Mucosa of descending colon (tissue), 3 donors: Measurements from ENCODE around the gene PTPRH. TPM values are rescaled to one million over a fixed set of nuclear protein-coding genes. Genes with fewer than 3 reads are reported as not detected.
A peak's percentile ranks its signal among the peaks of the same experiment; 100 is the strongest.

Experiments used
- ATAC-seq: fragments of 200-7000 bp; cut with Tn5 transposase; one replicate; pipeline ENCODE4 v1.9.1; 2020; ENCODE audit warnings: mild to moderate bottlenecking, moderate library complexity
- DNase-seq, 3 donors: peaks; one replicate each; pipeline ENCODE4 v3.0.0-alpha.2; 2020
- H3K36me3 ChIP-seq: fragments of 200-600 bp; one replicate; pipeline ENCODE4 v1.8.0; 2021; ENCODE audit warnings: low read depth, mild to moderate bottlenecking
- H3K4me1 ChIP-seq: fragments of 200-600 bp; one replicate; pipeline ENCODE4 v1.8.0; 2021; ENCODE audit warnings: low read depth, mild to moderate bottlenecking
- H3K4me3 ChIP-seq: fragments of 200-600 bp; one replicate; pipeline ENCODE4 v1.8.0; 2021; ENCODE audit warnings: mild to moderate bottlenecking
- H3K9me3 ChIP-seq: fragments of 200-600 bp; one replicate; pipeline ENCODE4 v1.8.0; 2021; ENCODE audit warnings: mild to moderate bottlenecking
- CTCF ChIP-seq: fragments of 200-600 bp; IDR thresholded peaks from one replicate; pipeline ENCODE4 v1.8.0; 2022; ENCODE audit warnings: antibody characterized with exemption, mild to moderate bottlenecking
- intact Hi-C, 2 donors: fragments of 100-400 bp; cut with DNase I in 1 of 2; cut with micrococcal nuclease in 1 of 2; formaldehyde crosslinking; loops; one replicate each; pipeline versions ENCODE4 v1.11.0 to v1.11.1; 2022; cut with DNase I, micrococcal nuclease
- total RNA-seq, 3 donors: library from RNA; stranded (reverse); fragmentation: NEBNext Ultra II Directional in 2 of 3; extraction: Animal tissue kit (Norgen Biotek cat#: 25700) in 2 of 3; gene quantifications; one replicate each; pipeline versions ENCODE4 v1.2.1 to v1.2.4, GENCODE V29; 2021 to 2023
- donor health status: DM: no; HTN: no; CAD: no; lungs with moderate emphysema.
- donor health status: DM: no; HTN: no; CAD: no.
- donor health status: DM: no; HTN: yes; CAD: no.

PTPRH gene
- total RNA-seq, 3 donors from 2014 or later = 62.3 to 181 (median 94.8) TPM

- DNase-seq (no peak), ATAC-seq (peak; percentile 16)
- H3K36me3 ChIP-seq = no peaks in the 10 kb centered on the region
- TF ChIP-seq CTCF = no peak
- no peak overlapping the region for H3K4me3 ChIP-seq
- H3K4me1 ChIP-seq = no peaks in the 10 kb centered on the region
- intact Hi-C loops = no loop called here
- H3K9me3 ChIP-seq = no peaks in the 10 kb centered on the region
Measured at GRCh38 chr19:55188625-55189024, 20.7 kb downstream of the PTPRH start.

GRCh38 chr19:55186080-55186479 lies 23.2 kb downstream of the PTPRH start:
- TF ChIP-seq CTCF = no peak
- no peaks in the 10 kb centered on the region for H3K4me1 ChIP-seq
- ATAC-seq (no peak), DNase-seq (no peak)
- H3K36me3 ChIP-seq = no peaks in the 10 kb centered on the region
- intact Hi-C loops = no loop called here
- no peaks in the 10 kb centered on the region for H3K9me3 ChIP-seq
- H3K4me3 ChIP-seq = no peak overlapping the region

DNA sequence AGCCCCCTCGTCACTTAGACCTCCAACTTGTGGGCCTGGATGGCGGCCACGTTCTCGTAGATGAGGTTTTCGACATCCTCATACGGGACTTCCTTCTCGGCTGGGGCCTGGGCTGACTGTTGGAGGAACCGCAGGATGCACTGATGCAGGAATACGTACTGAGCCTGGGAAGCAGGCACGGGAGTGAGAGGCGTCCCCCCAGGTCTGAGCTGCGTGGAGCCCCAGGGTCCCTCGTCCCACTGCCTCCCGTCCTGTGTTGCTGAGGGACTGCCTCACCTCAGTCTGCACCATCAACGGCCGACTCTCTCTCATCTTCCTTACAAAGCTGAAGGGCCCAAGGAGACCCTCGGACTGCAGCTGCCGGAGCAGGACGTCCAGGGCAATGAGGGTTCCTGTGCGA lies 27.6 kb downstream of the PTPRH start:
- no peak for DNase-seq
- no peaks in the 10 kb centered on the region for H3K36me3 ChIP-seq

DNA sequence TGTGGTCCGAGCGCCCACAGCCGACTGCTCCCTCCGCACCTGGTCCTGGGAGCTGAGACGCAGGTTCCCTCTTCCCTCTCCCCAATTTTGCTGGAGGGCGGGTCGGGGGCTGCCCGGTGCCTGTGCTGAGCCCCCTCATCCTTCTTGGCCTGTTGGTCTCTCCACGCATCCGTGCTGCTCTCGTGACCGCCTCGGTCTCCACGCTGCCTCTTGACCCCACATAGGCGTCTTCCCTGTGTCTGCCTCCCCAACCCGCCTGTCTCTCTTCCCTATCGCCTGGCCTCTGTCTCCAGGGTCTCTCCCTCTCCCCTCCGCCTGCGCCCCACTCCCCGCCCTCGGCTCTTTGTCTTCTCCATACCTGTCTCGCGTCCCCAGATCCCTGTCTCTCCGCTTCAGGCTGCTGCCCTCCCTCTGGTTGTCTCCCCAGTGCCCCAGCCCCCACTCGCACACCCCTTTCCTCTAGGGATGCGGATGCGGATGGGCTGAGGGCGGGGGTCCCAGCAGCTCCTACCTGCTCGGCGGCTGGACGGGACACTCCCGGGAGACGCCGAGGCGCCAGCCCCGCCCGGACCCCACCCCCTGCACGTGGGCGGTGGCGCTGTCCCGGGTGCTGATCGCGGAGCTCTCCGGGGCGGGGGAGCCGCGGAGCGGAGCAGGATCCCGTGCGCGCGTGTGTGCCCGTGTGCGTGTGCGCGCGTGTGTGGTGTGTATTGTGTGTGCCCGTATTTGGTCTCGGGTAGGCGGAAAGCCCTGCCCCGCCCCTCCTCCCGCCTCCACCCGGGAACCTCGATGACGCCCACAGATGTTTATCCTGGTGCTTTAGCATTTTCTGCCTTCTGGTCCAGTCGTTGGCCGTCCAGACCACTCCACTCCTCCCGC lies 29.5 kb downstream of the PTPRH start, which contains the start of gene SYT5:
Gene SYT5 (minus strand): TSS at position 684 of the 879 bp plus-strand sequence. CDS start 1,248 bp downstream, outside the sequence.
- Histone ChIP-seq H3K4me3 (no peak within 1 kb of the TSS), H3K9me3 (no peaks in the 10 kb centered on the region), H3K4me1 (peaks cover 13% of the 10 kb centered on the region), H3K36me3 (no peaks in the 10 kb centered on the region)
- TF ChIP-seq CTCF = no peak
- intact Hi-C loops = no loop called here
- ATAC-seq (peak; percentile 85), DNase-seq (peak; percentile 63 to 80 (median 68))

More for the DNA sequence above, 27.6 kb downstream of the PTPRH start:
- ATAC-seq = no peak
- H3K9me3 ChIP-seq = no peaks in the 10 kb centered on the region
- H3K4me1 ChIP-seq = peaks cover 13% of the 10 kb centered on the region
- intact Hi-C loops = no loop called here
- H3K4me3 ChIP-seq = no peak overlapping the region
- TF ChIP-seq CTCF = no peak

DNA sequence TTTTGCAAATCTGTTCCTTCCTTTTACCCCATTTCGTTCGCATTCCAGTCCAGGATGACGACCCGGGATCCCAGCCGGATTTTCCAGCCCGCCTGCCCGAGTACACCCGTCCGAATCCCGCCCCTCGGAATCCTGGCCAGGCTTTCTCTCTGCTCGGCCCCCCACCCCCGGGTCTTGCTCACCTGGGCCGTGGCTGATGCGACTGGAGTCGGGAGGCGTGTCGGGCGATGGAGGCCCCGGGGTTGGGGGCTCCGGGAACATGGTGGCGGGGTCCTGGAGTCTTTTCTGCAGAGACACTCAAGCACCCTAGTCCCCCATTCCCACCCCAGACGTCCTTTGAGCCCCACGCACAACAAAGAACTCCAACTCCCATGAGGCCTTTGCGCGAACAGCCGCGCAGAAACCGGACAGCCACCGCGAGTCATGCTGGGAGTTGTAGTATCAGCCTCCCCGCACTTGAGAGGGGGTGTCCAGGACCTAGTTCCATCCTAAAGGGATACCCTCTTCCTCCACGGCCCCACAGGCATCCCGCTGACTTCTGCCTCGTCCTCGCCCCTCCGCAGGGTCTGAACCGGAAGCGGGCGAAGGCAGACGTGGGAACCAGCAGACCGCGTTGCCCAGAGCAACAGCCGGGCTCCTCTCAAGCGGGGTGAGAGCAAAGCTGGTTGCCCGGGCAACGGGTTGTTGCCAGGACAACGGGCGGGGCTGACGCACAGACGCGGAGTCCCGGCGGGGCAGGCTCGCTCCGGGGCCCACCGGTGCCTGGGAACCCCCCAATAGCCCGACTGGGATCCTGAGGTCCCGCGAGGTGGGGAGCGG lies 30.3 kb downstream of the PTPRH start:
- no peak for TF ChIP-seq CTCF
- intact Hi-C loops = no loop called here
- Histone ChIP-seq H3K4me1 (peaks cover 13% of the 10 kb centered on the region), H3K9me3 (no peaks in the 10 kb centered on the region), H3K4me3 (no peak overlapping the region), H3K36me3 (no peaks in the 10 kb centered on the region)
- ATAC-seq (peak; percentile 70), DNase-seq (peak; percentile 74 to 87 (median 74))
